OCI-LY3 (cell line): ENCODE results near the gene DUSP16.

Source experiments
- H2AFZ ChIP-seq: fragments of 200-600, 300-600 bp; shearing (Covaris generic); 2 replicates; pipeline ENCODE4 v1.6.0; 2014; ENCODE audit warnings: antibody characterized with exemption, low read depth, low read length
- H3K27ac ChIP-seq: fragments of 200-600, 300-600 bp; sonication (generic); 2 replicates; pipeline ENCODE4 v1.5.1; 2014; ENCODE audit warnings: mild to moderate bottlenecking, low read length, moderate library complexity, mixed read lengths
- H3K27me3 ChIP-seq: fragments of 200-600, 300-600 bp; sonication (generic); 2 replicates; pipeline ENCODE4 v1.6.1; 2014; ENCODE audit warnings: low read depth, low read length, mixed read lengths
- H3K36me3 ChIP-seq: fragments of 200-600, 300-600 bp; sonication (generic); replicated peaks from 2 replicates; pipeline ENCODE3; 2014; ENCODE audit warnings: low read depth, low read length, mixed read lengths
- H3K4me1 ChIP-seq: fragments of 300-600, 200-600 bp; sonication (generic); 2 replicates; pipeline ENCODE4 v1.6.1; 2014; ENCODE audit warnings: low read length, mixed read lengths
- H3K4me2 ChIP-seq: fragments of 200-600, 300-600 bp; sonication (generic); 2 replicates; pipeline ENCODE4 v1.6.1; 2014; ENCODE audit warnings: low read length, mixed read lengths
- H3K4me3 ChIP-seq: fragments of 300-600, 200-600 bp; sonication (generic); 2 replicates; pipeline ENCODE4 v1.5.1; 2014; ENCODE audit warnings: antibody characterized with exemption, mild to moderate bottlenecking, low read length, moderate library complexity
- H3K79me2 ChIP-seq: fragments of 300-600, 200-600 bp; shearing (Covaris generic); 2 replicates; pipeline ENCODE4 v1.6.1; 2014; ENCODE audit warnings: mild to moderate bottlenecking, low read length, mixed read lengths
- H3K9ac ChIP-seq: fragments of 300-600, 200-600 bp; shearing (Covaris generic); 2 replicates; pipeline ENCODE4 v1.6.0; 2014; ENCODE audit warnings: mild to moderate bottlenecking, low read length, moderate library complexity
- H3K9me3 ChIP-seq: fragments of 200-600, 300-600 bp; shearing (Covaris generic); 2 replicates; pipeline ENCODE4 v1.6.1; 2014; ENCODE audit warnings: low read length, mixed read lengths; ENCODE audit not compliant: insufficient read depth
- H4K20me1 ChIP-seq: fragments of 200-600, 300-600 bp; sonication (generic); 2 replicates; pipeline ENCODE4 v1.6.1; 2016; ENCODE audit warnings: low read length, mixed read lengths; ENCODE audit not compliant: insufficient read depth
- CTCF ChIP-seq: fragments of 200-600, 300-600 bp; sonication (generic); IDR thresholded peaks from 2 replicates; pipeline ENCODE4 v1.5.1; 2014; ENCODE audit warnings: antibody characterized with exemption, low read length, low read depth
- EZH2phosphoT487 ChIP-seq: fragments of 200-600 bp; shearing (Covaris generic); IDR thresholded peaks from 2 replicates; pipeline ENCODE4 v1.6.1; 2018; ENCODE audit warnings: antibody characterized with exemption, mixed run types, low read depth

DUSP16 gene

GRCh38 chr12:12543959-12544358 is 18.7 kb downstream of the DUSP16 start:
- Histone ChIP-seq H3K4me3 (no peak overlapping the region), H4K20me1 (no peaks in the 10 kb centered on the region), H3K9me3 (no peaks in the 10 kb centered on the region), H3K9ac (no peak overlapping the region), H3K27ac (no peak overlapping the region), H2AFZ (no peak overlapping the region), H3K4me1 (no peaks in the 10 kb centered on the region), H3K27me3 (no peaks in the 10 kb centered on the region), H3K36me3 (no peaks in the 10 kb centered on the region), H3K4me2 (no peak overlapping the region), H3K79me2 (no peaks in the 10 kb centered on the region)
- TF ChIP-seq CTCF (no peak), EZH2phosphoT487 (no peak)

GRCh38 chr12:12542964-12543363 is 19.7 kb downstream of the DUSP16 start:
- Histone ChIP-seq H3K27ac (no peak overlapping the region), H2AFZ (no peak overlapping the region), H3K4me2 (no peak overlapping the region), H4K20me1 (no peaks in the 10 kb centered on the region), H3K9ac (no peak overlapping the region), H3K9me3 (no peaks in the 10 kb centered on the region), H3K4me3 (no peak overlapping the region), H3K4me1 (peaks cover 7% of the 10 kb centered on the region), H3K79me2 (no peaks in the 10 kb centered on the region), H3K36me3 (no peaks in the 10 kb centered on the region), H3K27me3 (no peaks in the 10 kb centered on the region)
- TF ChIP-seq EZH2phosphoT487: no peak
- no peak for TF ChIP-seq CTCF

- no peaks in the 10 kb centered on the region for H3K79me2 ChIP-seq
- TF ChIP-seq EZH2phosphoT487 (no peak), CTCF (no peak)
- H3K4me2 ChIP-seq: no peak overlapping the region
- H3K27ac ChIP-seq: no peak overlapping the region
- no peaks in the 10 kb centered on the region for H3K27me3 ChIP-seq
- H3K4me1 ChIP-seq: peaks cover 9% of the 10 kb centered on the region
- no peaks in the 10 kb centered on the region for H3K36me3 ChIP-seq
- H4K20me1 ChIP-seq: no peaks in the 10 kb centered on the region
- no peak overlapping the region for H2AFZ ChIP-seq
- no peak overlapping the region for H3K4me3 ChIP-seq
- H3K9ac ChIP-seq: no peak overlapping the region
- no peaks in the 10 kb centered on the region for H3K9me3 ChIP-seq
Measured at GRCh38 chr12:12542286-12542685, 20.4 kb downstream of the DUSP16 start.

GRCh38 chr12:12541782-12542181 is 20.9 kb downstream of the DUSP16 start:
- Histone ChIP-seq H2AFZ (no peak overlapping the region), H3K4me2 (no peak overlapping the region), H3K27ac (no peak overlapping the region), H3K36me3 (no peaks in the 10 kb centered on the region), H3K9ac (no peak overlapping the region), H3K4me3 (no peak overlapping the region), H3K79me2 (no peaks in the 10 kb centered on the region), H3K4me1 (peaks cover 9% of the 10 kb centered on the region), H3K9me3 (no peaks in the 10 kb centered on the region), H4K20me1 (no peaks in the 10 kb centered on the region), H3K27me3 (no peaks in the 10 kb centered on the region)
- TF ChIP-seq EZH2phosphoT487: no peak
- TF ChIP-seq CTCF: no peak
